ENCODE results near the gene HOPX. TPM values are rescaled to one million over a fixed set of nuclear protein-coding genes. Genes with fewer than 3 reads are reported as not detected.

HOPX gene
- total RNA-seq, 2 experiments from 2014 or later, result not detected

DNA sequence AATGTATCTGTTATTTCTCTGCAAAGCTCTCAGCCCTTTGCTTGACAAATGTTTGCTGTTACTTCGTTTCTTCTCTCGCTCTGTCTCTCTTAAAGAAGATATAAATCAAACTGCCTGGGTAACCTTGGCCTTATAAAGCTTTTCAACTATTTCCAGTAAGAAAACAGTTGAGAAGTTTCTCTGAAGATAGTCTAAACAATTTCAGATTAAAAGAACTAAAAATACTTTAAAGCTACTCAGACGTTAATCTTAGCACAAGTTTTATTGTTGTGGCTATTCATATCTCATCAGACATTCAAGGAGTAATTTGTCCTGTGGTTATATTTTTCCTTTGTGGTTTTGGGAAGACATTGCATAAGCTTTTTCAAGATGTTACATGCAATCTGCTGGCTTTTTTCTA is 22.6 kb downstream of the HOPX start:
- Histone ChIP-seq H3K4me2 (ENCODE audit: low read length) (no peak overlapping the region), H2AFZ (ENCODE audit: low read length) (no peak overlapping the region), H3K79me2 (ENCODE audit: insufficient read depth, low read depth, low read length) (no peaks in the 10 kb centered on the region), H4K20me1 (ENCODE audit: insufficient read depth, low read length) (no peaks in the 10 kb centered on the region), H3K9me3 (ENCODE audit: low read length) (no peaks in the 10 kb centered on the region), H3K4me1 (ENCODE audit: insufficient read depth, low read length, poor library complexity, severe bottlenecking) (no peaks in the 10 kb centered on the region), H3K4me3 (ENCODE audit: low read depth, low read length, poor library complexity, severe bottlenecking) (no peak overlapping the region), H3K27ac (ENCODE audit: low read depth, low read length, poor library complexity, severe bottlenecking) (no peak overlapping the region), H3K9me2 (ENCODE audit: insufficient read depth, low read length) (no peaks in the 10 kb centered on the region), H3K36me3 (ENCODE audit: insufficient read depth, low read length) (no peaks in the 10 kb centered on the region)
- no peak for DNase-seq (ENCODE audit: low spot score)
- no peak for TF ChIP-seq EZH2phosphoT487 (IDR thresholded peaks at IDR 0.05; ENCODE audit: borderline replicate concordance, low read depth, low read length)
- TF ChIP-seq, protein P1, sequence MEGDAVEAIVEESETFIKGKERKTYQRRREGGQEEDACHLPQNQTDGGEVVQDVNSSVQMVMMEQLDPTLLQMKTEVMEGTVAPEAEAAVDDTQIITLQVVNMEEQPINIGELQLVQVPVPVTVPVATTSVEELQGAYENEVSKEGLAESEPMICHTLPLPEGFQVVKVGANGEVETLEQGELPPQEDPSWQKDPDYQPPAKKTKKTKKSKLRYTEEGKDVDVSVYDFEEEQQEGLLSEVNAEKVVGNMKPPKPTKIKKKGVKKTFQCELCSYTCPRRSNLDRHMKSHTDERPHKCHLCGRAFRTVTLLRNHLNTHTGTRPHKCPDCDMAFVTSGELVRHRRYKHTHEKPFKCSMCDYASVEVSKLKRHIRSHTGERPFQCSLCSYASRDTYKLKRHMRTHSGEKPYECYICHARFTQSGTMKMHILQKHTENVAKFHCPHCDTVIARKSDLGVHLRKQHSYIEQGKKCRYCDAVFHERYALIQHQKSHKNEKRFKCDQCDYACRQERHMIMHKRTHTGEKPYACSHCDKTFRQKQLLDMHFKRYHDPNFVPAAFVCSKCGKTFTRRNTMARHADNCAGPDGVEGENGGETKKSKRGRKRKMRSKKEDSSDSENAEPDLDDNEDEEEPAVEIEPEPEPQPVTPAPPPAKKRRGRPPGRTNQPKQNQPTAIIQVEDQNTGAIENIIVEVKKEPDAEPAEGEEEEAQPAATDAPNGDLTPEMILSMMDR (conservative IDR thresholded peaks at IDR 0.05; ENCODE audit: low read length), result no peak
- no TSS peak for BruUV-seq (replicated peaks)
- ChIA-PET POLR2A (interaction anchor here (1.7 to 2.4 kb wide), 2 partner anchors 10 to 17 kb away, joined by 6 to 13 read pairs; no protein-coding TSS in a partner anchor), CTCF (ENCODE audit: unreplicated experiment) (no interaction called here)
- intact Hi-C loops (cut with micrococcal nuclease; ENCODE audit: unreplicated experiment), result no loop called here

DNA sequence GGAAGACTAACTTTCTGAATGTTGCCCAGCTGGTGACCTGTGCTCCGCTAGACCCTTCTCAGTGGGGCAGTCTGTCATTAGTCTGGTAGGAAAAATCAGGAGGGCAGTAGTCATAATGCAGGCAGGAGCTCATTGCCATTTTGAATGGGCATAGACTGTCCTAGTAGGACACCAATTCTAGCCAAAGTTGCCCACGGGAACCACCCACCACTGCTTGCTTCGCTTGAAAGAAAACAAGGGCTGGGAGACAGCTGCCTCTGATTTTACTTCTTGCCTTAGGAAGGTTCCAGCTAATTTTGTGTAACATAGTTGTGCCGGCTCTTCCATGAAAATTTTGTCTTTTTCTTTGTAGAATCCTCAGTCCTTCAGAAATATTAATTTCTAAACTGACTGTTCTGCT is 23.3 kb downstream of the HOPX start:
- H3K79me2 ChIP-seq (ENCODE audit: insufficient read depth, low read depth, low read length), result no peaks in the 10 kb centered on the region
- no peak overlapping the region for H3K27ac ChIP-seq (ENCODE audit: low read depth, low read length, poor library complexity, severe bottlenecking)
- ChIA-PET POLR2A (interaction anchor here (0.6 to 2.4 kb wide), 3 partner anchors 10 to 438 kb away, joined by 3 to 13 read pairs (median 6); no protein-coding TSS in a partner anchor), CTCF (ENCODE audit: unreplicated experiment) (no interaction called here)
- H3K4me3 ChIP-seq (ENCODE audit: low read depth, low read length, poor library complexity, severe bottlenecking), result no peak overlapping the region
- H3K4me2 ChIP-seq (ENCODE audit: low read length), result no peak overlapping the region
- TF ChIP-seq EZH2phosphoT487 (IDR thresholded peaks at IDR 0.05; ENCODE audit: borderline replicate concordance, low read depth, low read length), result no peak
- TF ChIP-seq, protein P1 (conservative IDR thresholded peaks at IDR 0.05; ENCODE audit: low read length), result no peak
- no peaks in the 10 kb centered on the region for H3K9me2 ChIP-seq (ENCODE audit: insufficient read depth, low read length)
- no peaks in the 10 kb centered on the region for H3K4me1 ChIP-seq (ENCODE audit: insufficient read depth, low read length, poor library complexity, severe bottlenecking)
- no peak overlapping the region for H2AFZ ChIP-seq (ENCODE audit: low read length)
- no peak for DNase-seq (ENCODE audit: low spot score)
- BruUV-seq (replicated peaks), result no TSS peak
- intact Hi-C loops (cut with micrococcal nuclease; ENCODE audit: unreplicated experiment), result no loop called here
- H4K20me1 ChIP-seq (ENCODE audit: insufficient read depth, low read length), result no peaks in the 10 kb centered on the region
- H3K36me3 ChIP-seq (ENCODE audit: insufficient read depth, low read length), result no peaks in the 10 kb centered on the region
- H3K9me3 ChIP-seq (ENCODE audit: low read length), result no peaks in the 10 kb centered on the region

DNA sequence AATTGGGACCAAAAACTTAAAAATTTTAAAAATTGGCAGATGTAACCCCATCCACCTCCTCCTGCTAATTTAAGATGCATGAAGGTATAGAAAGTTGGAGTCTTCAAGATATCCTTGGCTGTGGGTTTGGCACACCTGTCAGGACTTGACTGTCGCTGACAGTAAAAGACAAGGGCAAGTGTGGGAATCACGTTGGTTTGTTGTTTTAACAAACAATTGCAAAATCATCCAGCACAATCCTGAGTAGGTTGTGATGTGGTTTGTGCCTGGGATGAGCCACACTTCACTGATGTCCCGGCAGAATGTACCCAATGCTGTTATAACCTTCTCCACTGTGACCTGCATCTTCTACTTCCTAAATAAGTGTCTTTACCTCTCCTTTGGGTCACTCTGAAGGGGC is 24.0 kb downstream of the HOPX start:
- Histone ChIP-seq H3K79me2 (ENCODE audit: insufficient read depth, low read depth, low read length) (no peaks in the 10 kb centered on the region), H3K9me3 (ENCODE audit: low read length) (no peaks in the 10 kb centered on the region), H2AFZ (ENCODE audit: low read length) (no peak overlapping the region), H3K4me3 (ENCODE audit: low read depth, low read length, poor library complexity, severe bottlenecking) (no peak overlapping the region), H3K4me2 (ENCODE audit: low read length) (no peak overlapping the region), H3K36me3 (ENCODE audit: insufficient read depth, low read length) (no peaks in the 10 kb centered on the region), H3K4me1 (ENCODE audit: insufficient read depth, low read length, poor library complexity, severe bottlenecking) (no peaks in the 10 kb centered on the region), H3K9me2 (ENCODE audit: insufficient read depth, low read length) (no peaks in the 10 kb centered on the region), H3K27ac (ENCODE audit: low read depth, low read length, poor library complexity, severe bottlenecking) (no peak overlapping the region), H4K20me1 (ENCODE audit: insufficient read depth, low read length) (no peaks in the 10 kb centered on the region)
- TF ChIP-seq, protein P1 (conservative IDR thresholded peaks at IDR 0.05; ENCODE audit: low read length), result no peak
- TF ChIP-seq EZH2phosphoT487 (IDR thresholded peaks at IDR 0.05; ENCODE audit: borderline replicate concordance, low read depth, low read length), result no peak
- ChIA-PET POLR2A (interaction anchor here (0.7 to 2.4 kb wide), 2 partner anchors 9 to 130 kb away, joined by 3 to 13 read pairs; no protein-coding TSS in a partner anchor), CTCF (ENCODE audit: unreplicated experiment) (no interaction called here)
- BruUV-seq (replicated peaks), result no TSS peak
- intact Hi-C loops (cut with micrococcal nuclease; ENCODE audit: unreplicated experiment), result no loop called here
- DNase-seq (ENCODE audit: low spot score), result no peak

Measured in OCI-LY7 (cell line).